Measurements from ENCODE around the gene RMRP.

DNA sequence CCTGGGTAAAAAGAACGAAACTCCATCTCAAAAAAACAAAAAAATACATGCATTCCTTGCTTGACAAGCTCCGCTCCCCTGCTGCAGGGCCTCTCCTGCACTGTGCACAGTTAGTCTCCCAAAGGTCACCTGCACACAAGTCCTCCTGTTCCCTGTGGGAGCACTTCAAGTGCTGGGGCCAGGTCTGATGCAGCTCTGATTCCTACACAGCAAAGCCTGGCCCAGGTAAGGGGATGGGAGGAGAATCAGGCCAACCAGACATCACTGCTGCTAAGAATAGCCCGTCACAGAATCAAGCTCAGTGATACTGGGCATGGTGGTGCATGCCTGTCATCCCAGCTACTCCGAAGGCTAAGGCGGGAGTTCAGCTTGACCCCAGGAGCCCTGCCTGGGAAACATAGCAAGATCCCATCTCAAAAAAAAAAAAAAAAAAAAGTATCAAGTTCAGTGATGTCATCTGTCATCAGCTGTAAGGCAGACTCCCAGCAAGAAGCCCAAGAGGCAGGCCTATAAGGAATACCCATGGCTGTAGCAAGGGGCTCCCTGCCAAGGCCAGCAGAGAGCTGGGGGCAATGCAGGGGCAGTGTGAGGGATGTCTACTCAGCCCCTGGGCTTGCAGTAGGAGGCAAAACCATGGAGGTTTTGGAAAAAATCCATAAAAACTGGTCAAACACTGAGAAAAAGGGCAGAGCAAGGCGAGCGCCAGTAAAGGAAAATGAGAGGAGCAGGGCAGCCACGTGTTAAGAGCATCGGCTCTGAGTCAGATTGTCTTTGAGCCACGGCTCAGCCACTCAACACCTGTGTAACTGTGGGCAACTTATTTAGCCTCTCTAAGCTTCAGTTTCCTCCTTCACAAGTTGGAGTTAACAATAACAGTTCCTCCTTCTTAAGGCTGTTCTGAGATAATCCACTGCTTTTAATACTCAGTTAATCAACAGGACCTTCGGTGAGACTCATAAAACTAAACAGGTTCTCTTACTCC is 28.7 kb upstream of the RMRP start:
- TF ChIP-seq, protein P1, sequence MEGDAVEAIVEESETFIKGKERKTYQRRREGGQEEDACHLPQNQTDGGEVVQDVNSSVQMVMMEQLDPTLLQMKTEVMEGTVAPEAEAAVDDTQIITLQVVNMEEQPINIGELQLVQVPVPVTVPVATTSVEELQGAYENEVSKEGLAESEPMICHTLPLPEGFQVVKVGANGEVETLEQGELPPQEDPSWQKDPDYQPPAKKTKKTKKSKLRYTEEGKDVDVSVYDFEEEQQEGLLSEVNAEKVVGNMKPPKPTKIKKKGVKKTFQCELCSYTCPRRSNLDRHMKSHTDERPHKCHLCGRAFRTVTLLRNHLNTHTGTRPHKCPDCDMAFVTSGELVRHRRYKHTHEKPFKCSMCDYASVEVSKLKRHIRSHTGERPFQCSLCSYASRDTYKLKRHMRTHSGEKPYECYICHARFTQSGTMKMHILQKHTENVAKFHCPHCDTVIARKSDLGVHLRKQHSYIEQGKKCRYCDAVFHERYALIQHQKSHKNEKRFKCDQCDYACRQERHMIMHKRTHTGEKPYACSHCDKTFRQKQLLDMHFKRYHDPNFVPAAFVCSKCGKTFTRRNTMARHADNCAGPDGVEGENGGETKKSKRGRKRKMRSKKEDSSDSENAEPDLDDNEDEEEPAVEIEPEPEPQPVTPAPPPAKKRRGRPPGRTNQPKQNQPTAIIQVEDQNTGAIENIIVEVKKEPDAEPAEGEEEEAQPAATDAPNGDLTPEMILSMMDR (IDR thresholded peaks at IDR 0.05; ENCODE audit: insufficient read depth, low read length, poor library complexity, severe bottlenecking): no peak
- no peak for TF ChIP-seq EZH2phosphoT487 (conservative IDR thresholded peaks at IDR 0.05; ENCODE audit: low read length)

Measured in SU-DHL-6 (cell line).